Activated CD8-positive, alpha-beta memory T cell treated with anti-CD3 and anti-CD28 coated beads for 1 hour (primary cell): ENCODE measurements around the gene DHRS3.
"Not testable (repeated sequence)": the region's sequence is repeated elsewhere in the genome, so short reads cannot be mapped to it uniquely, and the experiment has no call there.

Experiments
- DNase-seq, 2 donors: peaks; one replicate each; pipeline ENCODE4 v3.0.0-alpha.2; 2020; ENCODE audit warnings: low read depth in 1 of 2; ENCODE audit errors: extremely low read depth in 1 of 2

Gene DHRS3

GRCh38 chr1:12542616-12543592 lies 75.1 kb downstream of the DHRS3 start:
- no peak for DNase-seq

- DNase-seq = no peak
These were observed 75.9 kb downstream of the DHRS3 start for GRCh38 chr1:12542138-12542465.

GRCh38 chr1:12541274-12542137 lies 76.5 kb downstream of the DHRS3 start:
- DNase-seq = no peak

GRCh38 chr1:12540580-12541273 lies 77.3 kb downstream of the DHRS3 start:
- no peak for DNase-seq

GRCh38 chr1:12539705-12540579 lies 78.1 kb downstream of the DHRS3 start:
- no peak for DNase-seq

GRCh38 chr1:12539320-12539704 lies 78.7 kb downstream of the DHRS3 start:
- DNase-seq = no peak

- not testable (repeated sequence) for DNase-seq
These were observed 79.5 kb downstream of the DHRS3 start for GRCh38 chr1:12538536-12538935.

- no peak for DNase-seq
These were observed 80.0 kb downstream of the DHRS3 start for GRCh38 chr1:12537906-12538461.

- no peak for DNase-seq
These were observed 80.7 kb downstream of the DHRS3 start for GRCh38 chr1:12537294-12537693.

- DNase-seq = no peak
These were observed 81.9 kb downstream of the DHRS3 start for GRCh38 chr1:12536023-12536639.

GRCh38 chr1:12532405-12533315 lies 85.3 kb downstream of the DHRS3 start:
- DNase-seq = no peak

- DNase-seq = no peak
These were observed 86.9 kb downstream of the DHRS3 start for GRCh38 chr1:12531179-12531499.

GRCh38 chr1:12530462-12531178 lies 87.4 kb downstream of the DHRS3 start:
- DNase-seq = no peak

GRCh38 chr1:12529640-12530174 lies 88.3 kb downstream of the DHRS3 start:
- DNase-seq = no peak

GRCh38 chr1:12528021-12528852 lies 89.8 kb downstream of the DHRS3 start:
- no peak for DNase-seq

GRCh38 chr1:12527564-12527963 lies 90.4 kb downstream of the DHRS3 start:
- no peak for DNase-seq
